ENCODE measurements around the gene NEB.

The NEB gene

GRCh38 chr2:151567006-151567405, 167.3 kb downstream of the NEB start:
- TF ChIP-seq CREB1 (IDR thresholded peaks at IDR 0.05; ENCODE audit: low read depth) (no peak), FOXM1 (IDR thresholded peaks at IDR 0.05; ENCODE audit: borderline replicate concordance, low read depth) (no peak), CEBPB (IDR thresholded peaks at IDR 0.05) (no peak), USF1 (IDR thresholded peaks at IDR 0.05) (no peak), MAX (IDR thresholded peaks at IDR 0.05) (no peak), EGR1 (IDR thresholded peaks at IDR 0.05) (no peak), TEAD4 (IDR thresholded peaks at IDR 0.05) (no peak), NFIC (IDR thresholded peaks at IDR 0.05) (no peak), YY1 (IDR thresholded peaks at IDR 0.05; ENCODE audit: low read depth) (no peak), REST (IDR thresholded peaks at IDR 0.05; ENCODE audit: low read depth) (no peak), ZBTB7A (IDR thresholded peaks at IDR 0.05; ENCODE audit: low read depth) (no peak), EP300 (IDR thresholded peaks at IDR 0.05; ENCODE audit: borderline replicate concordance) (no peak), TCF12 (IDR thresholded peaks at IDR 0.05; ENCODE audit: low read depth) (no peak), TAF1 (IDR thresholded peaks at IDR 0.05; ENCODE audit: low read depth) (no peak), RAD21 (IDR thresholded peaks at IDR 0.05; ENCODE audit: low read depth) (no peak)

GRCh38 chr2:151562398-151562797, 171.9 kb downstream of the NEB start:
- TF ChIP-seq EGR1 (IDR thresholded peaks at IDR 0.05) (no peak), USF1 (IDR thresholded peaks at IDR 0.05) (no peak), TEAD4 (IDR thresholded peaks at IDR 0.05) (no peak), MAX (IDR thresholded peaks at IDR 0.05) (no peak), CREB1 (IDR thresholded peaks at IDR 0.05; ENCODE audit: low read depth) (no peak), FOXM1 (IDR thresholded peaks at IDR 0.05; ENCODE audit: borderline replicate concordance, low read depth) (no peak), RAD21 (IDR thresholded peaks at IDR 0.05; ENCODE audit: low read depth) (no peak), TAF1 (IDR thresholded peaks at IDR 0.05; ENCODE audit: low read depth) (no peak), CEBPB (IDR thresholded peaks at IDR 0.05) (no peak), REST (IDR thresholded peaks at IDR 0.05; ENCODE audit: low read depth) (no peak), NFIC (IDR thresholded peaks at IDR 0.05) (no peak), TCF12 (IDR thresholded peaks at IDR 0.05; ENCODE audit: low read depth) (no peak), YY1 (IDR thresholded peaks at IDR 0.05; ENCODE audit: low read depth) (no peak), ZBTB7A (IDR thresholded peaks at IDR 0.05; ENCODE audit: low read depth) (no peak)

GRCh38 chr2:151560289-151560688, 174.0 kb downstream of the NEB start:
- no peak for TF ChIP-seq RAD21 (IDR thresholded peaks at IDR 0.05; ENCODE audit: low read depth)
- TF ChIP-seq FOXM1 (IDR thresholded peaks at IDR 0.05; ENCODE audit: borderline replicate concordance, low read depth): no peak
- TF ChIP-seq ZBTB7A (IDR thresholded peaks at IDR 0.05; ENCODE audit: low read depth): no peak

- TF ChIP-seq MAX (IDR thresholded peaks at IDR 0.05) (no peak), USF1 (IDR thresholded peaks at IDR 0.05) (no peak), RAD21 (IDR thresholded peaks at IDR 0.05; ENCODE audit: low read depth) (no peak), CEBPB (IDR thresholded peaks at IDR 0.05) (no peak), ZBTB7A (IDR thresholded peaks at IDR 0.05; ENCODE audit: low read depth) (no peak), TCF12 (IDR thresholded peaks at IDR 0.05; ENCODE audit: low read depth) (no peak), NFIC (IDR thresholded peaks at IDR 0.05) (no peak), TAF1 (IDR thresholded peaks at IDR 0.05; ENCODE audit: low read depth) (no peak), FOXM1 (IDR thresholded peaks at IDR 0.05; ENCODE audit: borderline replicate concordance, low read depth) (no peak), YY1 (IDR thresholded peaks at IDR 0.05; ENCODE audit: low read depth) (no peak), CREB1 (IDR thresholded peaks at IDR 0.05; ENCODE audit: low read depth) (no peak), EP300 (IDR thresholded peaks at IDR 0.05; ENCODE audit: borderline replicate concordance) (no peak), TEAD4 (IDR thresholded peaks at IDR 0.05) (no peak), EGR1 (IDR thresholded peaks at IDR 0.05) (no peak), REST (IDR thresholded peaks at IDR 0.05; ENCODE audit: low read depth) (no peak)
These were observed 178.2 kb downstream of the NEB start for GRCh38 chr2:151556121-151556520.

Measured in Ishikawa (cell line).